DND-41 (cell line): Measurements from ENCODE around the gene PCDHGA6.
"Not testable (repeated sequence)": the region's sequence is repeated elsewhere in the genome, so short reads cannot be mapped to it uniquely, and the experiment has no call there.

ENCODE experiments used
- CTCF ChIP-seq: IDR thresholded peaks from 2 replicates; pipeline ENCODE4 v1.5.1; 2012; ENCODE audit warnings: borderline replicate concordance, low read length, moderate library complexity, mild to moderate bottlenecking; ENCODE audit not compliant: poor library complexity, severe bottlenecking; ENCODE audit errors: extremely low read depth
- EZH2 ChIP-seq: IDR thresholded peaks from 3 replicates; pipeline ENCODE4 v1.6.1; 2012; ENCODE audit warnings: borderline replicate concordance, low read depth, mild to moderate bottlenecking, moderate library complexity, low read length, inconsistent platforms; ENCODE audit not compliant: severe bottlenecking

- not testable (repeated sequence) for TF ChIP-seq CTCF, EZH2
Measured at GRCh38 chr5:141394401-141395187, 20.9 kb downstream of the PCDHGA6 start.
